ENCODE measurements around the gene ZNF169. TPM values are rescaled to one million over a fixed set of nuclear protein-coding genes. Genes with fewer than 3 reads are reported as not detected.
"Not testable (repeated sequence)": the region's sequence is repeated elsewhere in the genome, so short reads cannot be mapped to it uniquely, and the experiment has no call there.

ZNF169 gene
- polyA plus RNA-seq, 1 donor from 2014 or later, result 8.3 TPM

DNA sequence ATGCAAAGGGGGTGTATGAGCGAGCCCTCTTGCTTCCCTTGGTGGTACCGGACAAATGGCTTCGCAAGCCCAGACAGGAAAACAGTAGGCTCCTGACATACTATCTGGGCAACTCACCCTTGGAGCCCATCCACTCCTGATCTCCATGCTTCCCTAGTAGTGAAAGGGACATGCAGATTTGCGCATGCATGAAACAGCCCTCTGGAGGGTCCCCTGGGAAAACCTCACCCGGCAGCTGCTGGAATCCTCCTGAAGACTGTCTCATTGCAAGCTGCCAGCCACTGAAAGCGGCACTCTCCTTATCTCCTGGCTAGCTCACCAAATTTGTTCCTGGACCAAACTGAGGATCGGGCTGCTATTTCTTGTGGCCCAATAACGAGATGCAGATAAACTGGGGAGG is 10.2 kb downstream of the ZNF169 start:
- H3K9me3 ChIP-seq (ENCODE audit: low read length), result no peaks in the 10 kb centered on the region
- H3K4me3 ChIP-seq (ENCODE audit: low read length), result no peak overlapping the region
- peaks cover 3% of the 10 kb centered on the region for H3K79me2 ChIP-seq (replicated peaks; ENCODE audit: insufficient read depth, low read length)
- no peaks in the 10 kb centered on the region for H4K20me1 ChIP-seq (ENCODE audit: insufficient read depth)
- H2AFZ ChIP-seq (ENCODE audit: low read depth, low read length), result no peak overlapping the region
- H3K27me3 ChIP-seq (ENCODE audit: insufficient read depth, low read depth, low read length), result no peaks in the 10 kb centered on the region
- H3K27ac ChIP-seq (ENCODE audit: low read length), result no peak overlapping the region
- no peak overlapping the region for H3K9ac ChIP-seq (ENCODE audit: low read length)
- H3F3A ChIP-seq (ENCODE audit: insufficient read depth, low read length, poor library complexity, severe bottlenecking), result no peaks in the 10 kb centered on the region
- no peaks in the 10 kb centered on the region for H3K9me2 ChIP-seq (ENCODE audit: insufficient read depth, low read length)
- H3K36me3 ChIP-seq (ENCODE audit: insufficient read depth, low read length), result no peaks in the 10 kb centered on the region
- H3K4me2 ChIP-seq (ENCODE audit: low read length), result no peak overlapping the region
- TF ChIP-seq, protein P1, sequence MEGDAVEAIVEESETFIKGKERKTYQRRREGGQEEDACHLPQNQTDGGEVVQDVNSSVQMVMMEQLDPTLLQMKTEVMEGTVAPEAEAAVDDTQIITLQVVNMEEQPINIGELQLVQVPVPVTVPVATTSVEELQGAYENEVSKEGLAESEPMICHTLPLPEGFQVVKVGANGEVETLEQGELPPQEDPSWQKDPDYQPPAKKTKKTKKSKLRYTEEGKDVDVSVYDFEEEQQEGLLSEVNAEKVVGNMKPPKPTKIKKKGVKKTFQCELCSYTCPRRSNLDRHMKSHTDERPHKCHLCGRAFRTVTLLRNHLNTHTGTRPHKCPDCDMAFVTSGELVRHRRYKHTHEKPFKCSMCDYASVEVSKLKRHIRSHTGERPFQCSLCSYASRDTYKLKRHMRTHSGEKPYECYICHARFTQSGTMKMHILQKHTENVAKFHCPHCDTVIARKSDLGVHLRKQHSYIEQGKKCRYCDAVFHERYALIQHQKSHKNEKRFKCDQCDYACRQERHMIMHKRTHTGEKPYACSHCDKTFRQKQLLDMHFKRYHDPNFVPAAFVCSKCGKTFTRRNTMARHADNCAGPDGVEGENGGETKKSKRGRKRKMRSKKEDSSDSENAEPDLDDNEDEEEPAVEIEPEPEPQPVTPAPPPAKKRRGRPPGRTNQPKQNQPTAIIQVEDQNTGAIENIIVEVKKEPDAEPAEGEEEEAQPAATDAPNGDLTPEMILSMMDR (IDR thresholded peaks at IDR 0.05; ENCODE audit: poor library complexity, severe bottlenecking), result no peak
- TF ChIP-seq MXI1 (conservative IDR thresholded peaks at IDR 0.05; ENCODE audit: poor library complexity, severe bottlenecking), result no peak
- no peak for TF ChIP-seq EZH2 (IDR thresholded peaks at IDR 0.05; ENCODE audit: borderline replicate concordance, insufficient read depth, low read length, poor library complexity, severe bottlenecking)
- TF ChIP-seq EP300 (conservative IDR thresholded peaks at IDR 0.05; ENCODE audit: poor library complexity, severe bottlenecking), result no peak
- TF ChIP-seq POLR2AphosphoS5 (IDR thresholded peaks at IDR 0.05), result no peak
- TF ChIP-seq RAD21 (conservative IDR thresholded peaks at IDR 0.05), result no peak
- TF ChIP-seq, protein P2, sequence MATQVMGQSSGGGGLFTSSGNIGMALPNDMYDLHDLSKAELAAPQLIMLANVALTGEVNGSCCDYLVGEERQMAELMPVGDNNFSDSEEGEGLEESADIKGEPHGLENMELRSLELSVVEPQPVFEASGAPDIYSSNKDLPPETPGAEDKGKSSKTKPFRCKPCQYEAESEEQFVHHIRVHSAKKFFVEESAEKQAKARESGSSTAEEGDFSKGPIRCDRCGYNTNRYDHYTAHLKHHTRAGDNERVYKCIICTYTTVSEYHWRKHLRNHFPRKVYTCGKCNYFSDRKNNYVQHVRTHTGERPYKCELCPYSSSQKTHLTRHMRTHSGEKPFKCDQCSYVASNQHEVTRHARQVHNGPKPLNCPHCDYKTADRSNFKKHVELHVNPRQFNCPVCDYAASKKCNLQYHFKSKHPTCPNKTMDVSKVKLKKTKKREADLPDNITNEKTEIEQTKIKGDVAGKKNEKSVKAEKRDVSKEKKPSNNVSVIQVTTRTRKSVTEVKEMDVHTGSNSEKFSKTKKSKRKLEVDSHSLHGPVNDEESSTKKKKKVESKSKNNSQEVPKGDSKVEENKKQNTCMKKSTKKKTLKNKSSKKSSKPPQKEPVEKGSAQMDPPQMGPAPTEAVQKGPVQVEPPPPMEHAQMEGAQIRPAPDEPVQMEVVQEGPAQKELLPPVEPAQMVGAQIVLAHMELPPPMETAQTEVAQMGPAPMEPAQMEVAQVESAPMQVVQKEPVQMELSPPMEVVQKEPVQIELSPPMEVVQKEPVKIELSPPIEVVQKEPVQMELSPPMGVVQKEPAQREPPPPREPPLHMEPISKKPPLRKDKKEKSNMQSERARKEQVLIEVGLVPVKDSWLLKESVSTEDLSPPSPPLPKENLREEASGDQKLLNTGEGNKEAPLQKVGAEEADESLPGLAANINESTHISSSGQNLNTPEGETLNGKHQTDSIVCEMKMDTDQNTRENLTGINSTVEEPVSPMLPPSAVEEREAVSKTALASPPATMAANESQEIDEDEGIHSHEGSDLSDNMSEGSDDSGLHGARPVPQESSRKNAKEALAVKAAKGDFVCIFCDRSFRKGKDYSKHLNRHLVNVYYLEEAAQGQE (IDR thresholded peaks at IDR 0.05; ENCODE audit: borderline replicate concordance), result no peak
- no peak for TF ChIP-seq TAF1 (IDR thresholded peaks at IDR 0.05; ENCODE audit: low read depth)
- TF ChIP-seq SMC3 (conservative IDR thresholded peaks at IDR 0.05; ENCODE audit: poor library complexity), result no peak

DNA sequence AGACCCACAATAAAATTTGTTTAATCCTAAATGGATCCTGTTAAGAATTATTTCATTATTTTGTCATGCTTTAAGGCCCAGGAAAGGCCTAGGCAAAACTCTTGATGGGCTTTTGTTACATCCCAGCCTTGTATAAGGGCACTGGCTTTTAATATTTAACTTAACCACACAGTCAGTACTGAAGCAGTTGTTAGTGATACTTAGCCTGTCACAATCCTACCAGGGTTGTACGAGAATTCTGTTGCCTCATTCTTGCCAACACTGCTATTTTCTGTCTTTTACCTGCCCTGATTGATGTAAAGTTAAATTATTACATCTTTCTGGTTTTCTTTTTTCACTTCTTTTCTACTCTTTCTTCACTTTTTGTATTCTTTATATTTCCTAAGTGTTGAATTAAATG is 10.9 kb downstream of the ZNF169 start:
- no peak overlapping the region for H3K27ac ChIP-seq (ENCODE audit: low read length)
- no peak overlapping the region for H3K9ac ChIP-seq (ENCODE audit: low read length)
- no peak overlapping the region for H3K4me3 ChIP-seq (ENCODE audit: low read length)
- no peaks in the 10 kb centered on the region for H3K36me3 ChIP-seq (ENCODE audit: insufficient read depth, low read length)
- TF ChIP-seq, protein P1 (IDR thresholded peaks at IDR 0.05; ENCODE audit: poor library complexity, severe bottlenecking), result no peak
- TF ChIP-seq, protein P2 (IDR thresholded peaks at IDR 0.05; ENCODE audit: borderline replicate concordance), result no peak
- TF ChIP-seq SMC3 (conservative IDR thresholded peaks at IDR 0.05; ENCODE audit: poor library complexity), result no peak
- no peak for TF ChIP-seq MXI1 (conservative IDR thresholded peaks at IDR 0.05; ENCODE audit: poor library complexity, severe bottlenecking)
- TF ChIP-seq EP300 (conservative IDR thresholded peaks at IDR 0.05; ENCODE audit: poor library complexity, severe bottlenecking), result no peak
- TF ChIP-seq RAD21 (conservative IDR thresholded peaks at IDR 0.05), result no peak
- no peak for TF ChIP-seq TAF1 (IDR thresholded peaks at IDR 0.05; ENCODE audit: low read depth)
- no peak for TF ChIP-seq EZH2 (IDR thresholded peaks at IDR 0.05; ENCODE audit: borderline replicate concordance, insufficient read depth, low read length, poor library complexity, severe bottlenecking)
- no peak for TF ChIP-seq POLR2AphosphoS5 (IDR thresholded peaks at IDR 0.05)
- H3K9me2 ChIP-seq (ENCODE audit: insufficient read depth, low read length), result no peaks in the 10 kb centered on the region
- no peak overlapping the region for H2AFZ ChIP-seq (ENCODE audit: low read depth, low read length)
- no peaks in the 10 kb centered on the region for H4K20me1 ChIP-seq (ENCODE audit: insufficient read depth)
- no peaks in the 10 kb centered on the region for H3K27me3 ChIP-seq (ENCODE audit: insufficient read depth, low read depth, low read length)
- H3K4me2 ChIP-seq (ENCODE audit: low read length), result no peak overlapping the region
- H3K9me3 ChIP-seq (ENCODE audit: low read length), result no peaks in the 10 kb centered on the region
- peaks cover 3% of the 10 kb centered on the region for H3K79me2 ChIP-seq (replicated peaks; ENCODE audit: insufficient read depth, low read length)
- no peaks in the 10 kb centered on the region for H3F3A ChIP-seq (ENCODE audit: insufficient read depth, low read length, poor library complexity, severe bottlenecking)

DNA sequence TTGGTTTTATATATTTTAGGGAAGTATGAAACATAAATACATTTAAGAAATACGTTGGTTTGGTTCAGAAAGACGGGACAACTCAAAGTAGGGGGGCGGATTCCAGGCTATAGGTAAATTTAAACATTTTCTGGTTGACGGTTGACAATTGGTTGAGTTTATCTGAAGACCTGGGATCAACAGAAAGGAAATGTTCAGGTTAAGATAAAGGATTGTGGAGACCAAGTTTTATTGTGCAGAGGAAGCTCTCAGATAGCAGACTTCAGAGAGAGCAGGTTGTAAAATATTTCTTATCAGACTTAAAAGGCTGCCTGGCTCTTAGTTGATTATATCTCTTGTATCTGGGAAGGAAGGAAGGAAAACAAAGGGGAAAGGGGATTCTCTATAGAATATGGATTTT is 17.9 kb downstream of the ZNF169 start:
- H2AFZ ChIP-seq (ENCODE audit: low read depth, low read length); H4K20me1 ChIP-seq (ENCODE audit: insufficient read depth); H3K9me2 ChIP-seq (ENCODE audit: insufficient read depth, low read length); H3K79me2 ChIP-seq (replicated peaks; ENCODE audit: insufficient read depth, low read length); H3F3A ChIP-seq (ENCODE audit: insufficient read depth, low read length, poor library complexity, severe bottlenecking); H3K4me3 ChIP-seq (ENCODE audit: low read length); H3K27ac ChIP-seq (ENCODE audit: low read length); H3K27me3 ChIP-seq (ENCODE audit: insufficient read depth, low read depth, low read length); H3K9ac ChIP-seq (ENCODE audit: low read length); H3K36me3 ChIP-seq (ENCODE audit: insufficient read depth, low read length); H3K4me2 ChIP-seq (ENCODE audit: low read length); H3K9me3 ChIP-seq (ENCODE audit: low read length): not testable (repeated sequence)

Data from neural cell (in vitro differentiated cells).